Measurements from ENCODE around the gene NDC1. TPM values are rescaled to one million over a fixed set of nuclear protein-coding genes. Genes with fewer than 3 reads are reported as not detected.

The NDC1 gene
- total and polyA plus RNA-seq, 3 experiments from 2014 or later, result 6.4 to 40.3 (median 38.8) TPM

GRCh38 chr1:53842347-53842746 is 4.3 kb upstream of the NDC1 start:
- Histone ChIP-seq H3K36me3 (ENCODE audit: insufficient read depth, low read length) (no peaks in the 10 kb centered on the region), H3K9me3 (ENCODE audit: low read length) (no peaks in the 10 kb centered on the region), H3K4me3 (ENCODE audit: low read length) (no peak overlapping the region), H3K27ac (ENCODE audit: low read depth, low read length) (no peak overlapping the region), H3K27me3 (ENCODE audit: insufficient read depth, low read length, poor library complexity, severe bottlenecking) (no peaks in the 10 kb centered on the region), H3K4me1 (ENCODE audit: insufficient read depth, low read length) (no peaks in the 10 kb centered on the region)
- Mint-ChIP-seq H3K36me3 (peaks cover 0 to 9% (median 3%) of the 10 kb centered on the region in 3 donors), H3K9me3 (peaks cover 0 to 12% (median 10%) of the 10 kb centered on the region in 5 donors), H3K4me3 (no peak overlapping the region), H3K4me1 (peaks cover 7 to 14% (median 11%) of the 10 kb centered on the region in 3 donors), H3K27me3 (peaks cover 10 to 13% of the 10 kb centered on the region in 2 donors), H3K27ac (no peak overlapping the region)
- DNase-seq, result no peak
- ChIA-PET CTCF (no interaction called here), POLR2A (no interaction called here)

- Histone ChIP-seq H3K4me1 (ENCODE audit: insufficient read depth, low read length) (peaks cover 4% of the 10 kb centered on the region), H3K27ac (ENCODE audit: low read depth, low read length) (peak overlapping the region; percentile 96), H3K27me3 (ENCODE audit: insufficient read depth, low read length, poor library complexity, severe bottlenecking) (no peaks in the 10 kb centered on the region), H3K9me3 (ENCODE audit: low read length) (no peaks in the 10 kb centered on the region), H3K36me3 (ENCODE audit: insufficient read depth, low read length) (no peaks in the 10 kb centered on the region), H3K4me3 (ENCODE audit: low read length) (peak overlapping the region; percentile 92)
- H3K4me3 Mint-ChIP-seq, result peak overlapping the region; percentile 89 to 99 (median 98)
- H3K9me3 Mint-ChIP-seq, result peaks cover 0 to 12% (median 10%) of the 10 kb centered on the region in 5 donors
- peaks cover 21 to 33% (median 30%) of the 10 kb centered on the region in 3 donors for H3K4me1 Mint-ChIP-seq
- peaks cover 2 to 11% (median 3%) of the 10 kb centered on the region in 3 donors for H3K36me3 Mint-ChIP-seq
- DNase-seq, result no peak
- H3K27ac Mint-ChIP-seq, result peak overlapping the region; percentile 94 to 99 (median 98)
- H3K27me3 Mint-ChIP-seq, result peaks cover 9 to 10% of the 10 kb centered on the region in 2 donors
- CTCF ChIA-PET, result interaction anchor here (1.9 kb wide), 1 partner anchor 107 kb away, joined by 6 read pairs; the partner anchor contains the start of genes IFT25 and LRRC42
- POLR2A ChIA-PET, result interaction anchor here (2.0 kb wide), 1 partner anchor 107 kb away, joined by 7 read pairs; the partner anchor contains the start of genes IFT25 and LRRC42
Measured at GRCh38 chr1:53838654-53838974, 518 bp upstream of the NDC1 start.

- CTCF ChIA-PET, result interaction anchor here (0.8 to 1.9 kb wide), 4 partner anchors 11 to 112 kb away, joined by 3 to 6 read pairs (median 3); partner anchors contain the start of genes IFT25 and LRRC42
- H3K9me3 Mint-ChIP-seq, result peaks cover 0 to 10% (median 7%) of the 10 kb centered on the region in 5 donors
Measured at GRCh38 chr1:53837646-53837923, 511 bp downstream of the NDC1 start.

GRCh38 chr1:53835491-53835890 is 2.6 kb downstream of the NDC1 start:
- ChIA-PET POLR2A (no interaction called here), CTCF (no interaction called here)
- H3K4me3 ChIP-seq (ENCODE audit: low read length), result no peak overlapping the region
- peaks cover 0 to 13% (median 4%) of the 10 kb centered on the region in 3 donors for H3K36me3 Mint-ChIP-seq
- peak overlapping the region in 1 of 8 donors; percentile 69 for H3K27ac Mint-ChIP-seq
- no peak for DNase-seq
- H3K4me1 ChIP-seq (ENCODE audit: insufficient read depth, low read length), result peaks cover 4% of the 10 kb centered on the region
- peaks cover 21 to 34% (median 33%) of the 10 kb centered on the region in 3 donors for H3K4me1 Mint-ChIP-seq
- H3K36me3 ChIP-seq (ENCODE audit: insufficient read depth, low read length), result no peaks in the 10 kb centered on the region
- no peaks in the 10 kb centered on the region for H3K27me3 ChIP-seq (ENCODE audit: insufficient read depth, low read length, poor library complexity, severe bottlenecking)
- no peaks in the 10 kb centered on the region for H3K9me3 Mint-ChIP-seq
- H3K4me3 Mint-ChIP-seq, result peak overlapping the region in 1 of 7 donors; percentile 84
- H3K9me3 ChIP-seq (ENCODE audit: low read length), result no peaks in the 10 kb centered on the region
- H3K27me3 Mint-ChIP-seq, result peaks cover 0 to under 1% of the 10 kb centered on the region in 2 donors
- H3K27ac ChIP-seq (ENCODE audit: low read depth, low read length), result no peak overlapping the region

More at GRCh38 chr1:53837646-53837923, 511 bp downstream of the NDC1 start:
- POLR2A ChIA-PET, result interaction anchor here (2.0 kb wide), 1 partner anchor 108 kb away, joined by 7 read pairs; the partner anchor contains the start of genes IFT25 and LRRC42
- H3K4me1 Mint-ChIP-seq, result peaks cover 21 to 33% (median 33%) of the 10 kb centered on the region in 3 donors
- Histone ChIP-seq H3K27me3 (ENCODE audit: insufficient read depth, low read length, poor library complexity, severe bottlenecking) (no peaks in the 10 kb centered on the region), H3K4me1 (ENCODE audit: insufficient read depth, low read length) (peaks cover 4% of the 10 kb centered on the region), H3K4me3 (ENCODE audit: low read length) (peak overlapping the region; percentile 92), H3K27ac (ENCODE audit: low read depth, low read length) (peak overlapping the region; percentile 96), H3K36me3 (ENCODE audit: insufficient read depth, low read length) (no peaks in the 10 kb centered on the region), H3K9me3 (ENCODE audit: low read length) (no peaks in the 10 kb centered on the region)
- peaks cover 2 to 11% (median 3%) of the 10 kb centered on the region in 3 donors for H3K36me3 Mint-ChIP-seq
- H3K27ac Mint-ChIP-seq, result peak overlapping the region in 7 of 8 donors; percentile 94 to 99 (median 97)
- H3K4me3 Mint-ChIP-seq, result peak overlapping the region; percentile 89 to 99 (median 98)
- peaks cover 5 to 7% of the 10 kb centered on the region in 2 donors for H3K27me3 Mint-ChIP-seq
- no peak for DNase-seq

DNA sequence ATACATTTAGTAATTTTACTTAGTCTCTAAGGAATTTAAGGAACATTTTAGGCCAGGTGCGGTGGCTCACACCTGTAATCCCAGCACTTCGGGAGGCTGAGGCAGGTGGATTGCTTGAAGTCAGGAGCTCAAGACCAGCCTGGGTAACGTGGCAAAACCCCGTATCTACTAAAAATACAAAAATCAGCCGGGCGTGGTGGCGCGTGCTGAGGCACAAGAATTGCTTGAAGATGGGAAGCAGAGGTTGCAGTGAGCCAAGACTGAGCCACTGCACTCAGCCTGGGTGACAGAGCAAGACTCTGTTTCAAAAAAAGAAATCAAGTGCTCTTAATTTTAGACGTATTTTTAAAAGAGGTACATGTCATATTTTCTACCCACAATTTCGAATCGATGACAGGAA is 3.3 kb downstream of the NDC1 start:
- CTCF ChIA-PET, result interaction anchor here (1.2 to 1.3 kb wide), 2 partner anchors 14 to 27 kb away, joined by 3 to 4 read pairs; no protein-coding TSS in a partner anchor
- Mint-ChIP-seq H3K4me1 (peaks cover 21 to 34% (median 33%) of the 10 kb centered on the region in 3 donors), H3K27ac (no peak overlapping the region), H3K36me3 (peaks cover 0 to 15% (median 4%) of the 10 kb centered on the region in 3 donors), H3K27me3 (no peaks in the 10 kb centered on the region), H3K4me3 (peak overlapping the region in 1 of 7 donors; percentile 64), H3K9me3 (no peaks in the 10 kb centered on the region)
- H3K4me3 ChIP-seq (ENCODE audit: low read length), result no peak overlapping the region
- H3K4me1 ChIP-seq (ENCODE audit: insufficient read depth, low read length), result peaks cover 4% of the 10 kb centered on the region
- H3K9me3 ChIP-seq (ENCODE audit: low read length), result no peaks in the 10 kb centered on the region
- POLR2A ChIA-PET, result no interaction called here
- H3K27me3 ChIP-seq (ENCODE audit: insufficient read depth, low read length, poor library complexity, severe bottlenecking), result no peaks in the 10 kb centered on the region
- no peaks in the 10 kb centered on the region for H3K36me3 ChIP-seq (ENCODE audit: insufficient read depth, low read length)
- DNase-seq, result no peak
- no peak overlapping the region for H3K27ac ChIP-seq (ENCODE audit: low read depth, low read length)

DNA sequence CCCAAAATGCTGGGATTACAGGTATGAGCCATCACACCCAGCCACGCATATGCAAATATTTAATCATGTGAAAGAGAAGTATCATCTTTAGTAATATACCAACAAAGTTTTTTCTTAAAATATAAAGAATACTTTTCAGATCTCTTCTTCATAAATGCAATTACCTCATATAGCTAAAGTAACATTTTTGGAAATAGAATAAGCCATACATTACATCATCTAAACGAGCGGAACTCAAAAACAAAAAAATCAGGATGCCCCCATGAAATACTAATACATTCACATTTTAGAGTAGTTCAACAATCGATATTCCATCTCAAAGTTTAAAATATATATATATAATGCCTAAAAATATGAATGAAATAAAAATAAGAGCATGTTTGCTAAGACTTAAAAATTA is 4.7 kb downstream of the NDC1 start:
- Mint-ChIP-seq H3K36me3 (peaks cover 0 to 25% (median 8%) of the 10 kb centered on the region in 3 donors), H3K9me3 (no peaks in the 10 kb centered on the region), H3K27ac (peak overlapping the region in 1 of 8 donors; percentile 47), H3K4me1 (peaks cover 15 to 27% (median 25%) of the 10 kb centered on the region in 3 donors), H3K4me3 (no peak overlapping the region), H3K27me3 (no peaks in the 10 kb centered on the region)
- no peaks in the 10 kb centered on the region for H3K36me3 ChIP-seq (ENCODE audit: insufficient read depth, low read length)
- DNase-seq, result no peak
- CTCF ChIA-PET, result interaction anchor here (1.3 kb wide), 1 partner anchor 13 kb away, joined by 3 read pairs; no protein-coding TSS in a partner anchor
- peaks cover 4% of the 10 kb centered on the region for H3K4me1 ChIP-seq (ENCODE audit: insufficient read depth, low read length)
- no peak overlapping the region for H3K27ac ChIP-seq (ENCODE audit: low read depth, low read length)
- POLR2A ChIA-PET, result no interaction called here
- H3K9me3 ChIP-seq (ENCODE audit: low read length), result no peaks in the 10 kb centered on the region
- no peak overlapping the region for H3K4me3 ChIP-seq (ENCODE audit: low read length)
- no peaks in the 10 kb centered on the region for H3K27me3 ChIP-seq (ENCODE audit: insufficient read depth, low read length, poor library complexity, severe bottlenecking)

DNA sequence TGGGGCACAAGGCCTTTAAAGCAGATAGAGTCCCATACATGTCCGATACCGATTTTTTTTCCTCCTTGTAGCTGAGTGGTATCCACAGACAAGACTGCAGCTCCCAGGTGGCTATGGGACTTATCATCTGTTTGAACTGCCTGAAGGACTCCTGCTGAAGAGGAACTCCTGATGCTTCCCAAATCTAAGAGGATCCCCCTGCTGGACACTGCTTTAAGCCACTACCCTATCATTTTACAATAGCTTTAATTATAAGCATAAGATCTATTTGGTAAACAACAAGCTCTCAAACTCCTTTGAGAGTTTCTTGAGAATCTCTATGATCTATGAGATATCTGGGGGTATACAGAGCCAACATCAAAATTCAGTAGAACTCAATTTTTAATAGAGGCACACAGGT is 11.7 kb downstream of the NDC1 start:
- Mint-ChIP-seq H3K27ac (no peak overlapping the region), H3K36me3 (peaks cover 0 to 60% (median 17%) of the 10 kb centered on the region in 3 donors), H3K27me3 (no peaks in the 10 kb centered on the region), H3K9me3 (no peaks in the 10 kb centered on the region), H3K4me1 (no peaks in the 10 kb centered on the region), H3K4me3 (no peak overlapping the region)
- ChIA-PET CTCF (interaction anchor here (1.0 kb wide), 1 partner anchor 11 kb away, joined by 3 read pairs; no protein-coding TSS in a partner anchor), POLR2A (no interaction called here)
- Histone ChIP-seq H3K9me3 (ENCODE audit: low read length) (no peaks in the 10 kb centered on the region), H3K4me3 (ENCODE audit: low read length) (no peak overlapping the region), H3K27ac (ENCODE audit: low read depth, low read length) (no peak overlapping the region), H3K27me3 (ENCODE audit: insufficient read depth, low read length, poor library complexity, severe bottlenecking) (no peaks in the 10 kb centered on the region), H3K4me1 (ENCODE audit: insufficient read depth, low read length) (no peaks in the 10 kb centered on the region), H3K36me3 (ENCODE audit: insufficient read depth, low read length) (peaks cover 11% of the 10 kb centered on the region)
- no peak for DNase-seq

DNA sequence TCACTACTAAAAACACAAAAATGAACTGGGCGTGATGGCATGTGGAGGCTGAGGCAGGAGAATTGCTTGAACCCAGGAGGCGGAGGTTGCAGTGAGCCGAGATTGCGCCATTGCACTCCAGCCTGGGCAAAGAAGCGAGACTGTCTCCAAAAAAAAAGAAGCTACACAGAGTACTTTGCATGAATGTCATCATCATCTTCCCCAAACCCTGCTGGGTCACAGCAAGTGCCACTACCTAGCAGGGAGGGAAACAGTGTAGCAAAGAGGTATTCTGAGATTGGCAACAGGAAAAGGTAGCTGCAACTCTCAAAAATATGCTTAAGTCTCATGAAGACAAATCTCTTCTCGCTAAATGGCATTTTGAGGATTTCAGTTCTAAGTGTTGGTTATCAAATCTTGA is 12.8 kb downstream of the NDC1 start:
- DNase-seq, result no peak
- no peak overlapping the region for H3K27ac Mint-ChIP-seq
- no peak overlapping the region for H3K4me3 ChIP-seq (ENCODE audit: low read length)
- H3K27me3 ChIP-seq (ENCODE audit: insufficient read depth, low read length, poor library complexity, severe bottlenecking), result no peaks in the 10 kb centered on the region
- no peaks in the 10 kb centered on the region for H3K27me3 Mint-ChIP-seq
- H3K4me1 ChIP-seq (ENCODE audit: insufficient read depth, low read length), result no peaks in the 10 kb centered on the region
- ChIA-PET POLR2A (no interaction called here), CTCF (no interaction called here)
- H3K9me3 Mint-ChIP-seq, result no peaks in the 10 kb centered on the region
- H3K36me3 Mint-ChIP-seq, result peaks cover 0 to 60% (median 17%) of the 10 kb centered on the region in 3 donors
- H3K4me1 Mint-ChIP-seq, result no peaks in the 10 kb centered on the region
- no peak overlapping the region for H3K27ac ChIP-seq (ENCODE audit: low read depth, low read length)
- no peaks in the 10 kb centered on the region for H3K9me3 ChIP-seq (ENCODE audit: low read length)
- no peak overlapping the region for H3K4me3 Mint-ChIP-seq
- H3K36me3 ChIP-seq (ENCODE audit: insufficient read depth, low read length), result peaks cover 11% of the 10 kb centered on the region
